ENCODE measurements around the gene TSPY3. TPM values are rescaled to one million over a fixed set of nuclear protein-coding genes. Genes with fewer than 3 reads are reported as not detected.

Gene TSPY3, protein sequence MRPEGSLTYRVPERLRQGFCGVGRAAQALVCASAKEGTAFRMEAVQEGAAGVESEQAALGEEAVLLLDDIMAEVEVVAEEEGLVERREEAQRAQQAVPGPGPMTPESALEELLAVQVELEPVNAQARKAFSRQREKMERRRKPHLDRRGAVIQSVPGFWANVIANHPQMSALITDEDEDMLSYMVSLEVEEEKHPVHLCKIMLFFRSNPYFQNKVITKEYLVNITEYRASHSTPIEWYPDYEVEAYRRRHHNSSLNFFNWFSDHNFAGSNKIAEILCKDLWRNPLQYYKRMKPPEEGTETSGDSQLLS
- total RNA-seq (ENCODE audit: low replicate concordance): not detected in 2 replicates

GRCh38 chrY:9398121-9398520, at the start of gene TSPY3:
Gene TSPY3, plus strand, starts transcription at chrY:9398421. Its CDS starts 46 bp downstream, at chrY:9398467.

DNA sequence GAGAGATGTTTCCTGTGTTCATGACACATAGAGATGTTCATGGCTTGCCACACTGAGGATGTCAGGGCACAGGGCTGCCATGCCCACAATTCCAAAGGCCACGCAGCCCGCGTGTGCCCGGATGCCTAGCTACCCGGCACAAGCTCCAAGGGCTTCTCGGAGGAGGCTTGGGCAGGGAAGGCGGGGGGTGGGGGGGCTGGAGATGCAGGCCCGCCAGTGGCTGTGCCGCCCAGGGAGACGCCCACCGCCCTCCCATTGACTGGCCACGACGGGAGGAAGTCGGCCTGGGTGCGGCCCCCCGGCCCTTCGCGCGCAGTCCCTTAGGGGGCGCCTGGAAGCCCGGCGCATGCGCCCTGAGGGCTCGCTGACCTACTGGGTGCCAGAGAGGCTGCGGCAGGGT, 40.7 kb upstream of the TSPY3 start, which contains the start of gene TSPY8:
Gene TSPY8 (plus strand): TSS at position 301 of the 400 bp plus-strand sequence. CDS start 46 bp downstream, at position 347.

Other genes starting within 250 kb of the TSPY3 start
- gene TSPY4, start 61.0 kb upstream of the TSPY3 start, total RNA-seq (ENCODE audit: low replicate concordance): not detected in 2 replicates
- gene TSPY8, start 40.6 kb upstream of the TSPY3 start, total RNA-seq (ENCODE audit: low replicate concordance): not detected in 2 replicates
- gene TSPY1, start 68.5 kb downstream of the TSPY3 start, total RNA-seq (ENCODE audit: low replicate concordance): not detected in 2 replicates
- gene TSPY9, start 88.8 kb downstream of the TSPY3 start, total RNA-seq (ENCODE audit: low replicate concordance): not detected in 2 replicates
- gene TSPY10, start 129.5 kb downstream of the TSPY3 start, total RNA-seq (ENCODE audit: low replicate concordance): not detected in 2 replicates